GM23248 (cell line): ENCODE measurements around the gene HCCS. TPM values are rescaled to one million over a fixed set of nuclear protein-coding genes. Genes with fewer than 3 reads are reported as not detected.
A peak's percentile ranks its signal among the peaks of the same experiment; 100 is the strongest.

Experiments
- DNase-seq: peaks from one replicate; pipeline ENCODE4 v3.0.0-alpha.2; 2015
- H2AFZ ChIP-seq: fragments of 200-600 bp; sonication (generic); 2 replicates; pipeline ENCODE4 v1.6.1; 2016; ENCODE audit warnings: antibody characterized with exemption
- H3F3A ChIP-seq: fragments of 200-600 bp; sonication (generic); 2 replicates; pipeline ENCODE4 v1.6.1; 2016; ENCODE audit warnings: mild to moderate bottlenecking, antibody characterized with exemption, mixed run types; ENCODE audit not compliant: insufficient read depth
- H3K27ac ChIP-seq: fragments of 200-600 bp; sonication (generic); 2 replicates; pipeline ENCODE4 v1.5.1; 2016; ENCODE audit warnings: mild to moderate bottlenecking
- H3K27me3 ChIP-seq: fragments of 200-600 bp; sonication (generic); replicated peaks from 2 replicates; pipeline ENCODE4 v1.6.1; 2016; ENCODE audit warnings: mild to moderate bottlenecking; ENCODE audit not compliant: insufficient read depth
- H3K36me3 ChIP-seq: fragments of 200-600 bp; sonication (generic); 2 replicates; pipeline ENCODE4 v1.6.1; 2016; ENCODE audit warnings: low read depth, mild to moderate bottlenecking
- H3K4me1 ChIP-seq: fragments of 200-600 bp; sonication (generic); 2 replicates; pipeline ENCODE4 v1.6.1; 2016; ENCODE audit warnings: mild to moderate bottlenecking; ENCODE audit not compliant: insufficient read depth
- H3K4me2 ChIP-seq: fragments of 200-600 bp; sonication (generic); one replicate; pipeline ENCODE4 v1.6.1; 2016; ENCODE audit warnings: mild to moderate bottlenecking; ENCODE audit not compliant: unreplicated experiment
- H3K4me3 ChIP-seq: fragments of 200-600 bp; sonication (generic); 2 replicates; pipeline ENCODE4 v1.5.1; 2016; ENCODE audit warnings: mild to moderate bottlenecking
- H3K79me2 ChIP-seq: fragments of 200-600 bp; sonication (generic); 2 replicates; pipeline ENCODE4 v1.6.1; 2016; ENCODE audit warnings: mild to moderate bottlenecking; ENCODE audit not compliant: insufficient read depth
- H3K9ac ChIP-seq: fragments of 200-600 bp; sonication (generic); 2 replicates; pipeline ENCODE4 v1.6.1; 2016; ENCODE audit warnings: mild to moderate bottlenecking
- H3K9me2 ChIP-seq: fragments of 200-600 bp; sonication (generic); 2 replicates; pipeline ENCODE4 v1.6.1; 2016; ENCODE audit warnings: mixed run types, mild to moderate bottlenecking, moderate library complexity; ENCODE audit not compliant: insufficient read depth
- H3K9me3 ChIP-seq: fragments of 200-600 bp; sonication (generic); one replicate; pipeline ENCODE4 v1.6.1; 2017; ENCODE audit warnings: low read depth
- H4K20me1 ChIP-seq: fragments of 200-600 bp; sonication (generic); 2 replicates; pipeline ENCODE4 v1.6.0; 2016; ENCODE audit not compliant: insufficient read depth
- EZH2 ChIP-seq: fragments of 200-600 bp; sonication (generic); IDR thresholded peaks from 2 replicates; pipeline ENCODE4 v1.6.1; 2018; ENCODE audit warnings: antibody characterized with exemption, mild to moderate bottlenecking; ENCODE audit not compliant: insufficient read depth, poor library complexity, severe bottlenecking
- EZH2phosphoT487 ChIP-seq: fragments of 200-600 bp; sonication (generic); IDR thresholded peaks from 2 replicates; pipeline ENCODE4 v1.6.1; 2018; ENCODE audit warnings: antibody characterized with exemption, moderate library complexity, mild to moderate bottlenecking, low read depth; ENCODE audit not compliant: insufficient read depth
- WGBS, 2 experiments: methylation state at CpG; one replicate each; pipeline ENCODE4 v1.1.6; 2015 to 2017; ENCODE audit warnings: low lambda C conversion rate in 2 of 2, low coverage in 1 of 2; ENCODE audit errors: missing lambda C conversion rate in 2 of 2; 5-methylcytosine and 5-hydroxymethylcytosine counted together
- in situ Hi-C: fragments of 300-500 bp; cut with MboI; formaldehyde crosslinking; loops from 2 replicates; pipeline ENCODE4 v1.15.0; 2020
- polyA plus RNA-seq: library from polyadenylated mRNA; unstranded; fragments of >200 nt; fragmentation: Nextera tagmentation; extraction: Ambion mirVana; gene quantifications from 2 replicates; pipeline ENCODE4 v1.2.1, GENCODE V29; 2016
- total RNA-seq: library from RNA; depleted of rRNA; stranded (reverse); fragments of >200 nt; shearing (Covaris generic); gene quantifications from 2 replicates; pipeline ENCODE4 v1.2.3, GENCODE V29; 2014

Gene HCCS
- total and polyA plus RNA-seq, 2 experiments from 2014 or later = 25.4 to 49.8 TPM

- H3K27ac ChIP-seq = no peak overlapping the region
- peak overlapping the region; percentile 70 for H3K4me2 ChIP-seq
- H3K9me2 ChIP-seq = no peaks in the 10 kb centered on the region
- no peaks in the 10 kb centered on the region for H3F3A ChIP-seq
- peak overlapping the region; percentile 64; the same call in 1 of the 2 replicates for H2AFZ ChIP-seq
- TF ChIP-seq EZH2 (no peak), EZH2phosphoT487 (no peak)
- no peak overlapping the region for H3K9ac ChIP-seq
- no peaks in the 10 kb centered on the region for H3K79me2 ChIP-seq
- no peaks in the 10 kb centered on the region for H3K4me1 ChIP-seq
- in situ Hi-C loops = loop anchor here (10.0 to 25.0 kb wide), 2 partner anchors 381 to 618 kb away; partner anchors contain the start of gene MSL3
- no peaks in the 10 kb centered on the region for H3K27me3 ChIP-seq
- WGBS, 2 experiments = 26 to 39% methylated on average over 13 to 19 of the region's 20 CpGs
- no peaks in the 10 kb centered on the region for H3K9me3 ChIP-seq
- H3K4me3 ChIP-seq = no peak overlapping the region
- DNase-seq = peak; percentile 74
- H3K36me3 ChIP-seq = no peaks in the 10 kb centered on the region
- no peaks in the 10 kb centered on the region for H4K20me1 ChIP-seq
Measured at GRCh38 chrX:11143931-11144678, 33.0 kb downstream of the HCCS start.

- H2AFZ ChIP-seq = no peak overlapping the region
- no peak overlapping the region for H3K27ac ChIP-seq
- in situ Hi-C loops = loop anchor here (10.0 to 25.0 kb wide), 2 partner anchors 378 to 616 kb away; partner anchors contain the start of gene MSL3
- no peaks in the 10 kb centered on the region for H3K36me3 ChIP-seq
- no peak overlapping the region for H3K4me3 ChIP-seq
- no peak for DNase-seq
- H3F3A ChIP-seq = no peaks in the 10 kb centered on the region
- H3K4me2 ChIP-seq = no peak overlapping the region
- H3K79me2 ChIP-seq = no peaks in the 10 kb centered on the region
- no peaks in the 10 kb centered on the region for H3K27me3 ChIP-seq
- no peak overlapping the region for H3K9ac ChIP-seq
- 100% methylated on average over 1 of the region's 1 CpG; no CpG with 5 or more reads in 1 of the 2 experiments for WGBS, 2 experiments
- H3K4me1 ChIP-seq = no peaks in the 10 kb centered on the region
- no peaks in the 10 kb centered on the region for H3K9me3 ChIP-seq
- H3K9me2 ChIP-seq = no peaks in the 10 kb centered on the region
- H4K20me1 ChIP-seq = no peaks in the 10 kb centered on the region
- no peak for TF ChIP-seq EZH2
- TF ChIP-seq EZH2phosphoT487 = no peak
Measured at GRCh38 chrX:11146411-11146810, 35.3 kb downstream of the HCCS start.

DNA sequence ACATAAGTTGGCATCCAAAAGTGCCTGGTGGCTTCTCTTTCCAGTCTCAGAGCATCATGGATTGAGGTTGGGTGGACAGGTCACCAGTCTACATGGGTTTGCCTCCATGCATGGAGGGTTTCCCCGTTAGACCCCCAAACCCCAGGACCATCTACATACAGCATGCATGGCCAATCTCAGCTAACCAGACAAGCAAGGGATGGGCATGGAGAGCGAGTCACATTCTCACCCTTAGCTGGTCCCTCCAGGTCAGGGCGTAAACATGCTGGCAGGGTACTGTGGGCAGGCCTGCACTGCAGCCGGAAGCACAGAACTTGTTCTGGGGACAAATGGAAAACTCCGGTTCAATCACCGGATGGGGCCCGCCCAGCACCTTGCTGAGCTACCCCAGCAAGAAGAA, 37.3 kb downstream of the HCCS start:
- in situ Hi-C loops = loop anchor here (10.0 to 25.0 kb wide), 2 partner anchors 376 to 614 kb away; partner anchors contain the start of gene MSL3
- 97 to 98% methylated on average over 6 to 7 of the region's 7 CpGs for WGBS, 2 experiments
- H3K9me3 ChIP-seq = no peaks in the 10 kb centered on the region

DNA sequence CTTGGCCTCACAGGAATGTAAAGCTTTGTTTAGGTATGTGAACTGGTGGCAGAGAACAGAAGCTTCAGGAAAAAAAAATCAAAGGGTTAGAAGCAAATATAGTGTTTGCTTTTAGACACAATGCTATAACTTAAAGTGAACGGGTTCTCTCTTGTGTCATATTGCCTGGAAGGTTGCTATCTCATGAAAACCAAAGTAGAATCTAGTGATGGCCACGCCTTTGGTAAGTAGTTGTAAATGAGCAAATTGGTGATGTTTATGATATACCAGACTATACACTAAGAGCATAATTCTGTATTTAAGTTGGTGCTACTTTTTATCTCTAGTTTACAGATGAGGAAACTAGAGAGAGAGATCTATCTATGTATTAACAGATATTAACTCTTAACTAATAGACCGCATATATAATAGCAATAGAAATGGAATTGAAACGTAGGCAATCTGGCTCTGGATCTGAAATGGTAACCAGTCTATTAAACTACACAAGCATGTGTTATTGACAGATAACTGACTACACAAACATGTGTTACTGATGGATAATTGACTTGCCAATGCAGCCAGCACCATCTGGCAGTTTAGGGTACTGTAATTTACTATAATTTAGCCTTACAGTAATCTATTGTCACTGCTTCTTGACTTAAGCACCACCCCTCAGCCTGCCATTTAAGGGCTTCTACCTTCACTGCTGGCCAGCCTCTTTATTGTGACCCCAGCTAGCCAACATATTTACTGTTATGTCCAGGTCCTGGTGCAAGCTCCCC, 40.8 kb downstream of the HCCS start:
- no peak for DNase-seq
- in situ Hi-C loops = loop anchor here (25.0 kb wide), 1 partner anchor 235 kb away; no protein-coding TSS in a partner anchor
- H3K9me3 ChIP-seq = no peaks in the 10 kb centered on the region
- H3K36me3 ChIP-seq = no peaks in the 10 kb centered on the region
- no peaks in the 10 kb centered on the region for H3F3A ChIP-seq
- no peak overlapping the region for H3K4me2 ChIP-seq
- no peaks in the 10 kb centered on the region for H4K20me1 ChIP-seq
- H3K79me2 ChIP-seq = no peaks in the 10 kb centered on the region
- no peak overlapping the region for H2AFZ ChIP-seq
- no peak for TF ChIP-seq EZH2phosphoT487
- no peak for TF ChIP-seq EZH2
- H3K9me2 ChIP-seq = no peaks in the 10 kb centered on the region
- no peaks in the 10 kb centered on the region for H3K4me1 ChIP-seq
- 91 to 98% methylated on average over 4 of the region's 4 CpGs for WGBS, 2 experiments
- H3K27ac ChIP-seq = no peak overlapping the region
- H3K4me3 ChIP-seq = no peak overlapping the region
- no peaks in the 10 kb centered on the region for H3K27me3 ChIP-seq
- no peak overlapping the region for H3K9ac ChIP-seq

More for the DNA sequence above, 37.3 kb downstream of the HCCS start:
- Histone ChIP-seq H2AFZ (no peak overlapping the region), H3K27me3 (no peaks in the 10 kb centered on the region), H3K4me1 (no peaks in the 10 kb centered on the region), H3K9ac (no peak overlapping the region), H3K79me2 (no peaks in the 10 kb centered on the region), H3F3A (no peaks in the 10 kb centered on the region), H3K36me3 (no peaks in the 10 kb centered on the region), H3K4me2 (no peak overlapping the region), H3K9me2 (no peaks in the 10 kb centered on the region), H3K4me3 (no peak overlapping the region), H3K27ac (no peak overlapping the region), H4K20me1 (no peaks in the 10 kb centered on the region)
- no peak for TF ChIP-seq EZH2
- TF ChIP-seq EZH2phosphoT487 = no peak
- no peak for DNase-seq
